Measurements from ENCODE around the gene ZNF692.

GRCh38 chr1:248904437-248905216 is 45.7 kb upstream of the ZNF692 start:
- TF ChIP-seq CTCF (IDR thresholded peaks at IDR 0.05) (no peak), POLR2AphosphoS5 (IDR thresholded peaks at IDR 0.05) (no peak), POLR2A (IDR thresholded peaks at IDR 0.05) (no peak)

Measured in breast epithelium (tissue), 3 donors.